Left ventricle myocardium superior (tissue), 1 donor: ENCODE measurements around the gene MATN1. TPM values are rescaled to one million over a fixed set of nuclear protein-coding genes. Genes with fewer than 3 reads are reported as not detected.

Experiments
- ATAC-seq: fragments of 200-7000 bp; cut with Tn5 transposase; one replicate; pipeline ENCODE4 v1.9.1; 2020; ENCODE audit warnings: mild to moderate bottlenecking, moderate library complexity
- DNase-seq: peaks from one replicate; pipeline ENCODE4 v3.0.0-alpha.2; 2020
- intact Hi-C: fragments of 100-400 bp; cut with micrococcal nuclease; formaldehyde crosslinking; loops from one replicate; pipeline ENCODE4 v1.11.0; 2022
- total RNA-seq: library from RNA; stranded (reverse); fragmentation: NEBNext Ultra II Directional; extraction: Animal tissue kit (Norgen Biotek cat#: 25700); gene quantifications from one replicate; pipeline ENCODE4 v1.2.1, GENCODE V29; 2021
- donor health status: DM: no; HTN: yes; CAD: no; lungs with severe emphysema.

The MATN1 gene
- total RNA-seq, 1 donor from 2014 or later: not detected

DNA sequence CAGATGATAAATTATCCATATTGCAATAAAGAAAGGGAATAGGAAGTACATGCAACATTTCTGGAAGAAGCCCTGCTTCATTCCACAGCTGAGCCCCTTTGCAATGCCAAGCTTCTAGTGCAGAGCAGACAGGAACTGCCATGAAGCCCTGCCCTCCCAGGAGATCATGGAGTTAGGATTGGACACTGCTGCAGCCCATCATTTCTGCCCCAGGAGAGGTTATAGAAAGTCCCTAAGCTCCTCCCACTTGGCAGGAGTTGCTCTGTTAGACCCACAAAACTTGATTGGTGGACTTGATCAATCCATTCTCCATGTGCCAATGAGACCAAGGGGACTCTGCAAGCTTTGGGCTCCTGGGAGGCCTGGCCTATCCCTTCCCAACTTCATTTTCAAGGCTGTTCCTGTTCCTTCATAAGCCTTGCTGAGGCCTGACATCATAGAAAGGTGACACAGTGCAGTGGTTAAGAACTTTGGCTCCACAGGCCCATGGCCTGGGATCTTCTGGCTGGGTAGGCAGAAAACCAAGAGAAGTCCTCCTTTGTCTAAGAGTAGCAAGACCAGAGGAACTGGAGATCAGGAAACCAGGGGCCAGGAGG lies 35.5 kb upstream of the MATN1 start:
- intact Hi-C loops: no loop called here
- no peak for DNase-seq
- ATAC-seq: no peak

DNA sequence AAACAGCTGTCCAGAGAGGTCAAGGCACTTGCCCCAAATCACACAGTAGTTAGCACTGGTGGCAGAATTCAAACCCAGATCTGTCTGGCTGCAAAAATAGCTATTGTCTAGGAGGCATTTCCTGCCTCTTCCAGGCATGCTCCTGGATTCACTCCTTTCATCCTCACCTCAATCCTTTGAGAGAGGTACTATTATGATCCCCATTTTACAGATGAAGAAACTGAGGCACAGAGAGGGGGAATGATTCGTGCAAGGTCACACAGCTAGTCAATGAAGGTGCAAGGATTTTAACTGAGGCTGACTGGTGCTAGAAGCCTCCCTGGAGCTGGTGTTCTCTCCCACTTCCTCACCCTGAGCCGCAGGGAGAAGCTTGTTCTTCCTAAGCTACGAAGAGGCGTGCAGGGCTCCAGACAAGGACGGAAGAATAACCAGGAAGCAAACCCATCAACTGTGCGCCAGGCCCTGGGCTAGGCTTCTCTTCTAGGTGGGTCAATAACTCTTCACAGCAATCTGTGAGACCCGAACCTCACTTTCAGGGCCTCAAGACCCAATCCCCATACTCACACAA lies 34.8 kb upstream of the MATN1 start:
- ATAC-seq (no peak), DNase-seq (no peak)
- intact Hi-C loops: no loop called here

GRCh38 chr1:30757352-30758120 lies 34.2 kb upstream of the MATN1 start, which contains the start of gene LAPTM5:
TSS of gene LAPTM5 (minus strand) at chr1:30757774. CDS start at chr1:30757745, 29 bp downstream.
- intact Hi-C loops: no loop called here
- DNase-seq (peak; percentile 72), ATAC-seq (peak; percentile 78)

DNA sequence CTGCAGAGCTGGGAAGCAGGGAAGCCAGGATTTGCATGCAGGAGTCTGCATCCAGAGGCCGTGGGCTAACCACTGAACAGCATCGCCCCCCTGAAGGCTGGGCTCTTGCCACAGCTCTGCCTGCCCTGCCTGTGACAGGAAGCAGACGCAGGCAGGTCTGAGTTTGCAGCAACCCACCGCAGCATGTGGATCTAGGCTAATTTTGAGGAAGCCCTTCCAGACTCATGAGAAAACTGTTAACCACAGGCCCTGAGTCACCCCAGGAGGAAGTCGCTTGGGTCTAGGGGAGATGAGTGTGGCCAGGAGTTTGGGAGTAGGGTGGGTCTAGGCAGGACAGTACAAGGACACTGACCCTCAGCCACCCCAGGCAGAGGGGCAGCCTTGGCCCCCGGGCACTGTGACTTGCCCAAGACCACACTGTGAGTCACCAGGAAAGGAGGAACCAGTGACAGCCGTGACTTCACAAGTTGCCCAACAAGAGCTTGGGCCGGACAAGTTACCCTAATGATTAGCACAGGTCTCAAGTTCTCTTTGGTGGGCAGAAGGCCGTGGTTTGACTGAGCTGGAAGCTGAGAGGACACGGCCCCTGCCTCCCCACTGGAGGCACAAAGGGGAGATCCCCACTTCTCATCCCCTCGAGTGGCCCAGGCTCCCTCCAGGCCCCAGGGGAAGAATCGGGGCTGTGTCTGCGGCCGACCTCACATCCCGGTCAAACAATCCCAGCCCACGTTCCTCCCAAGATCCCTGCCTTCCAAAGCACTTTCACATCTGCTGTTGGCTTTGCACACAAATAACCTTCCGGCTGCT lies 33.4 kb upstream of the MATN1 start:
- intact Hi-C loops: no loop called here
- ATAC-seq (peak; percentile 78), DNase-seq (peak; percentile 62)

DNA sequence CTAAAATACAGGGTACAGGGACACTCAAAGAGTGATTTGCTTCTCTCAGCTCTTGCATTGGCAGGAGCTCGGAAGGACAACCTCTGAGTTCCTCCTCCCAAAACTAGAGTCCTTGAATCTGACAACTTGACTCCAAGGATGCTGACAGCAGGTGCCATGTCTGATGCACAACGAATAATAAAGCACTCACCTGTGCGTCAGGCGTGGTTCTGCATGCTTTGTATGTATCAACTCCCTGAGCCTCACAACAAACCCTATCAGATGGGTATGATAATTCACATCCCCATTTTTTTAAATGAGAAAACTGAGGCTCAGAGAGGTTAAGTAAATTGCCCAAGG lies 32.8 kb upstream of the MATN1 start:
- ATAC-seq (no peak), DNase-seq (no peak)
- intact Hi-C loops: no loop called here

- DNase-seq (no peak), ATAC-seq (no peak)
- intact Hi-C loops: no loop called here
Observed at GRCh38 chr1:30755746-30756145, 32.4 kb upstream of the MATN1 start.

DNA sequence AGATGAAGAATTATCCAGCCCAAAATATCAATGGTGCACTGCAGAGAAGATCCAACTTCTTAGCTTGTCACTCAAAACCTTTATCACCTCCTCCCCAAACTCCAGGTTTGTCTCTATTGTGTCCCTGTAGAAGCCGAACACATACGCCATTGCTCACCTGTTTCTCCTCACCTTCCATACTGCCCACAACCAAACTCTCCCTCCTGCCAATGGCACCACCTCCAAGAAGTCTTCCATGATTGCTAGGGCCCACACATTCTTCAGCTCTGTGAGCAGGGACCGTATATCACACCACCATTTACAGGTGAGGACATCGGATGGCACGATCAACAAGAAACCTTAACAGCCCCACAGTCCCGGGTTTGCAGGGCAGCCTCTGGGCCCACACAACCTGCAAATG lies 31.9 kb upstream of the MATN1 start:
- DNase-seq: no peak
- ATAC-seq: no peak
- intact Hi-C loops: no loop called here

GRCh38 chr1:30754684-30755171 lies 31.3 kb upstream of the MATN1 start:
- no peak for DNase-seq
- no peak for ATAC-seq

DNA sequence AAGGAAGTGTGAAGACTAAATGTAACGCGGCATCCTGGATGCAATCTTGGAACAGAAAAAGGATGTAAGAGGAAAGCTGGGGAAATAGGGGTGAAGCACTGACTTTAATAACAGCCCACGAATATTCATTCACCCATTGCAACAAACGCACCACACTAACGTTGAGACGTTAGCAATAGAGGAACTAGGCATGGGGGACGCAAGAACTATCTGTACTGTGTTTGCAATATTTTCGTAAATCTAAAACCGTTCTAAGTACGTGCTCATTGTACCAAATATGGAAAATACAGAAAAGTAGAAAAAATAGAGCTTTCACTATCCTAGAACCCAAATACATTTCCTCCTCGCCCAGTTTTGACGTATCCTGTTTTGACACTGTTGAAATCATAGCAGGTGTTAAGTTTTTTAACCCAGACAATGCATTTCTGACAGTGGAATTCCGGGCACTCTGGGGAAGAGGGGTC lies 30.3 kb upstream of the MATN1 start:
- DNase-seq: no peak
- no peak for ATAC-seq
- intact Hi-C loops: no loop called here

More at GRCh38 chr1:30754684-30755171, 31.3 kb upstream of the MATN1 start:
- intact Hi-C loops: no loop called here

DNA sequence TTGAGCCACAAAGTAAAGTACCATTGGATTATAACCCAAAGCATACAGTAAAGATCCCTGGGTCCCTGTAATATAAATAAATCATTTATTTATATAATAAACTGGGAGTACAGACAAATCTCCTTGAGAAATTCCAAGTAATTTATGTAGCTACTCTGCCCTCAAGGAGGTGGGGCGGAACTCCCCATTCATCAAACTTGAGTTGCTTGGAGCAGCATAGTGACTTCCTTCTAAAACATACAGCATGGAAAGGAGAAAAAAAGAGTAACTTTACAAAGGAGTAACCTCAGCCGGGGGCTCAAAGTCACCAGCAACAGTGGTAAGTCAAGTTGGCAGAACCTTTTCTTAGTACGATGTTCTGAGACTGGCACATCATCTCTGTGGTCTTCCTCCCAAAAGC lies 29.7 kb upstream of the MATN1 start:
- intact Hi-C loops: no loop called here
- no peak for DNase-seq
- no peak for ATAC-seq

DNA sequence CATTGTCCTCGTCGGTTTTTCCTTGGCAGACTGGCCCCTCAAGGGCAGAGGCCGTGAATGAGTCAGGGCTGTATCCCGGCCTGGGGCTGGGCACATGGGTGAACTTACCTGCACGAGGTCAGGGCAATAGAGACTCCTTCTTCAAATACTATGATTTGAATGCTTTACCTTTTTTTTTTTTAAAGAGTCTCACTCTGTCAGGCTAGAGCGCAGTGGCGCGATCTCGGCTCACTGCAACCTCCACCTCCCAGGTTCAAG lies 29.2 kb upstream of the MATN1 start:
- intact Hi-C loops: no loop called here
- no peak for ATAC-seq
- no peak for DNase-seq

GRCh38 chr1:30751830-30752650 lies 28.7 kb upstream of the MATN1 start:
- ATAC-seq (no peak), DNase-seq (no peak)
- intact Hi-C loops: no loop called here

GRCh38 chr1:30750731-30751291 lies 27.4 kb upstream of the MATN1 start:
- DNase-seq: no peak
- intact Hi-C loops: no loop called here
- ATAC-seq: no peak

- intact Hi-C loops: no loop called here
- no peak for DNase-seq
- ATAC-seq: no peak
Observed at GRCh38 chr1:30749691-30750583, 26.6 kb upstream of the MATN1 start.

- intact Hi-C loops: no loop called here
- ATAC-seq (no peak), DNase-seq (no peak)
Observed at GRCh38 chr1:30748699-30749401, 25.5 kb upstream of the MATN1 start.

- ATAC-seq: no peak
- intact Hi-C loops: no loop called here
- no peak for DNase-seq
Observed at GRCh38 chr1:30748098-30748698, 24.8 kb upstream of the MATN1 start.
